ENCODE data around the gene DHX58.

Gene DHX58

GRCh38 chr17:42094375-42095069, 18.0 kb downstream of the DHX58 start:
- in situ Hi-C loops (cut with MboI; ENCODE audit: low pct_unique_long_range_greater_than_20kb, low sequenced_read_pairs) = no loop called here
- DNase-seq = no peak

GRCh38 chr17:42092939-42093338, 19.6 kb downstream of the DHX58 start:
- DNase-seq = no peak
- in situ Hi-C loops (cut with MboI; ENCODE audit: low pct_unique_long_range_greater_than_20kb, low sequenced_read_pairs) = no loop called here

GRCh38 chr17:42090964-42091790, 21.3 kb downstream of the DHX58 start:
- DNase-seq = no peak
- in situ Hi-C loops (cut with MboI; ENCODE audit: low pct_unique_long_range_greater_than_20kb, low sequenced_read_pairs) = no loop called here

- in situ Hi-C loops (cut with MboI; ENCODE audit: low pct_unique_long_range_greater_than_20kb, low sequenced_read_pairs) = no loop called here
- no peak for DNase-seq
Observed at GRCh38 chr17:42088736-42089135, 23.8 kb downstream of the DHX58 start.

GRCh38 chr17:42087736-42088705, 24.5 kb downstream of the DHX58 start:
- no peak for DNase-seq
- in situ Hi-C loops (cut with MboI; ENCODE audit: low pct_unique_long_range_greater_than_20kb, low sequenced_read_pairs) = no loop called here

- in situ Hi-C loops (cut with MboI; ENCODE audit: low pct_unique_long_range_greater_than_20kb, low sequenced_read_pairs) = no loop called here
- DNase-seq = no peak
Observed at GRCh38 chr17:42087042-42087701, 25.3 kb downstream of the DHX58 start.

- in situ Hi-C loops (cut with MboI; ENCODE audit: low pct_unique_long_range_greater_than_20kb, low sequenced_read_pairs) = no loop called here
- DNase-seq = no peak
Observed at GRCh38 chr17:42081516-42082129, 30.9 kb downstream of the DHX58 start.

GRCh38 chr17:42079541-42079940, 33.0 kb downstream of the DHX58 start:
- in situ Hi-C loops (cut with MboI; ENCODE audit: low pct_unique_long_range_greater_than_20kb, low sequenced_read_pairs) = no loop called here
- DNase-seq = no peak

- DNase-seq = peak; percentile 60
- in situ Hi-C loops (cut with MboI; ENCODE audit: low pct_unique_long_range_greater_than_20kb, low sequenced_read_pairs) = no loop called here
Observed at GRCh38 chr17:42078396-42079043, 34.0 kb downstream of the DHX58 start.

- no peak for DNase-seq
- in situ Hi-C loops (cut with MboI; ENCODE audit: low pct_unique_long_range_greater_than_20kb, low sequenced_read_pairs) = no loop called here
Observed at GRCh38 chr17:42077755-42078154, 34.8 kb downstream of the DHX58 start.

- in situ Hi-C loops (cut with MboI; ENCODE audit: low pct_unique_long_range_greater_than_20kb, low sequenced_read_pairs) = no loop called here
- DNase-seq = no peak
Observed at GRCh38 chr17:42076797-42077559, 35.5 kb downstream of the DHX58 start.

- in situ Hi-C loops (cut with MboI; ENCODE audit: low pct_unique_long_range_greater_than_20kb, low sequenced_read_pairs) = no loop called here
- DNase-seq = no peak
Observed at GRCh38 chr17:42075789-42076188, 36.7 kb downstream of the DHX58 start.

- peak; percentile 76 for DNase-seq
- in situ Hi-C loops (cut with MboI; ENCODE audit: low pct_unique_long_range_greater_than_20kb, low sequenced_read_pairs) = no loop called here
Observed at GRCh38 chr17:42072323-42073187, 40.0 kb downstream of the DHX58 start.

GRCh38 chr17:42071810-42072209, 40.7 kb downstream of the DHX58 start:
- peak; percentile 50 for DNase-seq
- in situ Hi-C loops (cut with MboI; ENCODE audit: low pct_unique_long_range_greater_than_20kb, low sequenced_read_pairs) = no loop called here

- DNase-seq = no peak
- in situ Hi-C loops (cut with MboI; ENCODE audit: low pct_unique_long_range_greater_than_20kb, low sequenced_read_pairs) = no loop called here
Observed at GRCh38 chr17:42068979-42069378, 43.5 kb downstream of the DHX58 start.

GRCh38 chr17:42067371-42068091, 45.0 kb downstream of the DHX58 start:
- DNase-seq = peak; percentile 82
- in situ Hi-C loops (cut with MboI; ENCODE audit: low pct_unique_long_range_greater_than_20kb, low sequenced_read_pairs) = no loop called here
